Activated B cell treated with CpG ODN at 0.5 μM for 24 hours (primary cell): ENCODE data around the gene MTHFD1L. TPM values are rescaled to one million over a fixed set of nuclear protein-coding genes. Genes with fewer than 3 reads are reported as not detected.

ENCODE experiments used
- ATAC-seq: fragments of 200-7000 bp; cut with Tn5 transposase; one replicate; pipeline ENCODE4 v1.10.0; 2021; ENCODE audit warnings: low read depth, mild to moderate bottlenecking, moderate library complexity
- CTCF ChIA-PET: fragments of 350-600 bp; sonication (Branson Sonifier 250); formaldehyde crosslinking; loops from one replicate; lab custom pipeline; 2021; ENCODE audit warnings: antibody characterized with exemption; lab: Charles Lee
- POLR2A ChIA-PET: fragments of 350-600 bp; sonication (Branson Sonifier 250); formaldehyde crosslinking; loops from one replicate; lab custom pipeline; 2021; ENCODE audit warnings: antibody characterized with exemption; lab: Charles Lee
- DNase-seq: peaks from one replicate; pipeline ENCODE4 v3.0.0; 2022
- H3K27ac Mint-ChIP-seq: one replicate; pipeline ENCODE4 v1.8.0; 2020; ENCODE audit warnings: mixed read lengths
- H3K27me3 Mint-ChIP-seq: one replicate; pipeline ENCODE4 v1.8.0; 2021; ENCODE audit warnings: mixed read lengths
- H3K36me3 Mint-ChIP-seq: one replicate; pipeline ENCODE4 v1.8.0; 2021; ENCODE audit warnings: low read depth, mixed read lengths
- H3K4me1 Mint-ChIP-seq: one replicate; pipeline ENCODE4 v1.8.0; 2021; ENCODE audit warnings: mixed read lengths
- H3K4me3 Mint-ChIP-seq: one replicate; pipeline ENCODE4 v1.8.0; 2020; ENCODE audit warnings: mild to moderate bottlenecking, mixed read lengths
- H3K9me3 Mint-ChIP-seq: one replicate; pipeline ENCODE4 v1.8.0; 2020; ENCODE audit warnings: mixed read lengths
- CTCF ChIP-seq: fragments of 200-600 bp; IDR thresholded peaks from one replicate; pipeline ENCODE4 v1.8.0; 2022; ENCODE audit warnings: antibody characterized with exemption, mild to moderate bottlenecking
- intact Hi-C: fragments of 100-400 bp; cut with micrococcal nuclease; formaldehyde crosslinking; loops from one replicate; pipeline ENCODE4 v1.15.1; 2024
- total RNA-seq: library from RNA; stranded (reverse); gene quantifications from 2 replicates; pipeline ENCODE4 v1.2.3, GENCODE V29; 2022

Gene MTHFD1L
- total RNA-seq, 1 donor from 2014 or later, result 60.4 TPM

- CTCF ChIA-PET, result no interaction called here
- DNase-seq (no peak), ATAC-seq (no peak)
- H3K4me3 Mint-ChIP-seq, result no peak overlapping the region
- H3K4me1 Mint-ChIP-seq, result no peaks in the 10 kb centered on the region
- H3K27me3 Mint-ChIP-seq, result no peaks in the 10 kb centered on the region
- no peaks in the 10 kb centered on the region for H3K9me3 Mint-ChIP-seq
- peaks cover 69% of the 10 kb centered on the region for H3K36me3 Mint-ChIP-seq
- intact Hi-C loops, result no loop called here
- POLR2A ChIA-PET, result no interaction called here
- no peak overlapping the region for H3K27ac Mint-ChIP-seq
- no peak for TF ChIP-seq CTCF
Measured at GRCh38 chr6:150937132-150937906, 71.8 kb downstream of the MTHFD1L start.

GRCh38 chr6:150939399-150939798 lies 73.9 kb downstream of the MTHFD1L start:
- peaks cover 55% of the 10 kb centered on the region for H3K36me3 Mint-ChIP-seq
- DNase-seq (no peak), ATAC-seq (no peak)
- H3K4me3 Mint-ChIP-seq, result no peak overlapping the region
- CTCF ChIA-PET, result no interaction called here
- H3K27me3 Mint-ChIP-seq, result no peaks in the 10 kb centered on the region
- no peak for TF ChIP-seq CTCF
- H3K9me3 Mint-ChIP-seq, result no peaks in the 10 kb centered on the region
- no peak overlapping the region for H3K27ac Mint-ChIP-seq
- intact Hi-C loops, result no loop called here
- no peaks in the 10 kb centered on the region for H3K4me1 Mint-ChIP-seq
- POLR2A ChIA-PET, result interaction anchor here (0.6 kb wide), 1 partner anchor 34 kb away, joined by 7 read pairs; no protein-coding TSS in a partner anchor

- CTCF ChIA-PET, result no interaction called here
- Mint-ChIP-seq H3K27ac (no peak overlapping the region), H3K4me3 (no peak overlapping the region), H3K27me3 (no peaks in the 10 kb centered on the region), H3K4me1 (no peaks in the 10 kb centered on the region), H3K36me3 (peaks cover 58% of the 10 kb centered on the region), H3K9me3 (no peaks in the 10 kb centered on the region)
- no peak for DNase-seq
- intact Hi-C loops, result no loop called here
- POLR2A ChIA-PET, result no interaction called here
- no peak for ATAC-seq
- TF ChIP-seq CTCF, result no peak
Measured at GRCh38 chr6:150940941-150941340, 75.4 kb downstream of the MTHFD1L start.

GRCh38 chr6:150949526-150949925 lies 84.0 kb downstream of the MTHFD1L start:
- ChIA-PET CTCF (no interaction called here), POLR2A (no interaction called here)
- Mint-ChIP-seq H3K4me3 (no peak overlapping the region), H3K27ac (no peak overlapping the region), H3K4me1 (no peaks in the 10 kb centered on the region), H3K9me3 (no peaks in the 10 kb centered on the region), H3K27me3 (no peaks in the 10 kb centered on the region), H3K36me3 (peaks cover 71% of the 10 kb centered on the region)
- intact Hi-C loops, result no loop called here
- ATAC-seq, result no peak
- DNase-seq, result no peak
- no peak for TF ChIP-seq CTCF

GRCh38 chr6:150953851-150954250 lies 88.3 kb downstream of the MTHFD1L start:
- POLR2A ChIA-PET, result no interaction called here
- no peak overlapping the region for H3K27ac Mint-ChIP-seq
- ATAC-seq (no peak), DNase-seq (no peak)
- intact Hi-C loops, result no loop called here
- no peaks in the 10 kb centered on the region for H3K27me3 Mint-ChIP-seq
- H3K4me3 Mint-ChIP-seq, result no peak overlapping the region
- no peaks in the 10 kb centered on the region for H3K4me1 Mint-ChIP-seq
- no peaks in the 10 kb centered on the region for H3K9me3 Mint-ChIP-seq
- TF ChIP-seq CTCF, result no peak
- CTCF ChIA-PET, result no interaction called here
- H3K36me3 Mint-ChIP-seq, result peaks cover 74% of the 10 kb centered on the region
